DOHH2 (cell line): ENCODE data around the gene ALX4.

Source experiments
- CTCF ChIP-seq: fragments of 200-600 bp; sonication (generic); IDR thresholded peaks from one replicate; pipeline ENCODE4 v1.5.1; 2014; ENCODE audit warnings: antibody characterized with exemption, mild to moderate bottlenecking, low read depth, low read length; ENCODE audit not compliant: poor library complexity, severe bottlenecking
- EZH2phosphoT487 ChIP-seq: fragments of 200-600 bp; sonication (generic); IDR thresholded peaks from 2 replicates; pipeline ENCODE4 v1.6.1; 2017; ENCODE audit warnings: borderline replicate concordance, mild to moderate bottlenecking, antibody characterized with exemption, low read length, moderate library complexity, mixed read lengths

GRCh38 chr11:44213148-44213547 lies 96.8 kb downstream of the ALX4 start:
- TF ChIP-seq CTCF (no peak), EZH2phosphoT487 (no peak)
